AG04450 (cell line): ENCODE results near the gene SLC45A2. TPM values are rescaled to one million over a fixed set of nuclear protein-coding genes. Genes with fewer than 3 reads are reported as not detected.
A peak's percentile ranks its signal among the peaks of the same experiment; 100 is the strongest.

Experiments
- CTCF ChIA-PET: fragments of 300-600, 350-600 bp; formaldehyde crosslinking; extraction: SDS; loops from one replicate; lab custom pipeline; 2022; ENCODE audit warnings: antibody characterized with exemption, inconsistent platforms; lab: Charles Lee
- POLR2A ChIA-PET: fragments of 350-600 bp; formaldehyde crosslinking; extraction: SDS; loops from one replicate; lab custom pipeline; 2021; ENCODE audit warnings: antibody characterized with exemption, inconsistent platforms; lab: Yijun Ruan, JAX
- DNase-seq: peaks from one replicate; pipeline ENCODE4 v3.0.0-alpha.2; 2011; ENCODE audit warnings: low read depth, low spot score
- H3K27ac ChIP-seq: one replicate; pipeline ENCODE4 v1.5.1; 2012; ENCODE audit warnings: low read depth, low read length, control low read depth
- H3K27me3 ChIP-seq: one replicate; pipeline ENCODE4 v1.6.0; 2012; ENCODE audit warnings: low read length; ENCODE audit not compliant: control insufficient read depth, insufficient read depth
- H3K4me3 ChIP-seq: 2 replicates; pipeline ENCODE4 v1.5.1; 2011; ENCODE audit warnings: mild to moderate bottlenecking, low read depth, low read length, control low read depth
- H3K9me3 ChIP-seq: 2 replicates; pipeline ENCODE4 v1.5.1; 2012; ENCODE audit warnings: low read length; ENCODE audit not compliant: control insufficient read depth, insufficient read depth
- polyA plus RNA-seq: library from polyadenylated mRNA; depleted of rRNA; stranded (reverse); fragments of >200 nt; gene quantifications from 2 replicates; pipeline ENCODE4 v1.2.3, GENCODE V29; 2011
- TF ChIP-seq, protein P1 (sequence below): IDR thresholded peaks from 2 replicates; pipeline ENCODE4 v1.5.1; 2011; ENCODE audit warnings: low read depth, low read length, control low read depth, inconsistent platforms

The SLC45A2 gene
- polyA plus RNA-seq, 1 experiment, result not detected

GRCh38 chr5:33937707-33938506 is 46.6 kb downstream of the SLC45A2 start:
- CTCF ChIA-PET, result no interaction called here
- POLR2A ChIA-PET, result no interaction called here
- Histone ChIP-seq H3K27ac (no peak overlapping the region), H3K4me3 (no peak overlapping the region), H3K27me3 (peaks cover 62% of the 10 kb centered on the region), H3K9me3 (peaks cover 15% of the 10 kb centered on the region; the same call in 1 of the 2 replicates)
- TF ChIP-seq, protein P1, sequence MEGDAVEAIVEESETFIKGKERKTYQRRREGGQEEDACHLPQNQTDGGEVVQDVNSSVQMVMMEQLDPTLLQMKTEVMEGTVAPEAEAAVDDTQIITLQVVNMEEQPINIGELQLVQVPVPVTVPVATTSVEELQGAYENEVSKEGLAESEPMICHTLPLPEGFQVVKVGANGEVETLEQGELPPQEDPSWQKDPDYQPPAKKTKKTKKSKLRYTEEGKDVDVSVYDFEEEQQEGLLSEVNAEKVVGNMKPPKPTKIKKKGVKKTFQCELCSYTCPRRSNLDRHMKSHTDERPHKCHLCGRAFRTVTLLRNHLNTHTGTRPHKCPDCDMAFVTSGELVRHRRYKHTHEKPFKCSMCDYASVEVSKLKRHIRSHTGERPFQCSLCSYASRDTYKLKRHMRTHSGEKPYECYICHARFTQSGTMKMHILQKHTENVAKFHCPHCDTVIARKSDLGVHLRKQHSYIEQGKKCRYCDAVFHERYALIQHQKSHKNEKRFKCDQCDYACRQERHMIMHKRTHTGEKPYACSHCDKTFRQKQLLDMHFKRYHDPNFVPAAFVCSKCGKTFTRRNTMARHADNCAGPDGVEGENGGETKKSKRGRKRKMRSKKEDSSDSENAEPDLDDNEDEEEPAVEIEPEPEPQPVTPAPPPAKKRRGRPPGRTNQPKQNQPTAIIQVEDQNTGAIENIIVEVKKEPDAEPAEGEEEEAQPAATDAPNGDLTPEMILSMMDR, result no peak
- DNase-seq, result no peak

GRCh38 chr5:33937017-33937706 is 47.3 kb downstream of the SLC45A2 start:
- H3K4me3 ChIP-seq, result peak overlapping the region; percentile 60
- H3K9me3 ChIP-seq, result peaks cover 15% of the 10 kb centered on the region; the same call in 1 of the 2 replicates
- H3K27me3 ChIP-seq, result peaks cover 58% of the 10 kb centered on the region
- CTCF ChIA-PET, result interaction anchor here (3.0 to 5.1 kb wide), 2 partner anchors 33 to 467 kb away, joined by 21 to 47 read pairs; no protein-coding TSS in a partner anchor
- POLR2A ChIA-PET, result no interaction called here
- no peak overlapping the region for H3K27ac ChIP-seq
- DNase-seq, result no peak
- TF ChIP-seq, protein P1, result no peak

DNA sequence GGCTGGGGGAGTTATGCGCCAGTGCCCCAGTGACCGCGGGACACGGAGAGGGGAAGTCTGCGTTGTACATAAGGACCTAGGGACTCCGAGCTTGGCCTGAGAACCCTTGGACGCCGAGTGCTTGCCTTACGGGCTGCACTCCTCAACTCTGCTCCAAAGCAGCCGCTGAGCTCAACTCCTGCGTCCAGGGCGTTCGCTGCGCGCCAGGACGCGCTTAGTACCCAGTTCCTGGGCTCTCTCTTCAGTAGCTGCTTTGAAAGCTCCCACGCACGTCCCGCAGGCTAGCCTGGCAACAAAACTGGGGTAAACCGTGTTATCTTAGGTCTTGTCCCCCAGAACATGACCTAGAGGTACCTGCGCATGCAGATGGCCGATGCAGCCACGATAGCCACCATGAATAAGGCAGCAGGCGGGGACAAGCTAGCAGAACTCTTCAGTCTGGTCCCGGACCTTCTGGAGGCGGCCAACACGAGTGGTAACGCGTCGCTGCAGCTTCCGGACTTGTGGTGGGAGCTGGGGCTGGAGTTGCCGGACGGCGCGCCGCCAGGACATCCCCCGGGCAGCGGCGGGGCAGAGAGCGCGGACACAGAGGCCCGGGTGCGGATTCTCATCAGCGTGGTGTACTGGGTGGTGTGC is 48.0 kb downstream of the SLC45A2 start, which contains the start of gene RXFP3:
RXFP3 (plus strand) TSS at position 6 of the 636 bp plus-strand sequence; CDS start at position 361, 355 bp downstream.
- no peak for DNase-seq
- ChIA-PET POLR2A (no interaction called here), CTCF (interaction anchor here (2.4 to 5.1 kb wide), 3 partner anchors 33 to 467 kb away, joined by 16 to 47 read pairs (median 21); no protein-coding TSS in a partner anchor)
- Histone ChIP-seq H3K9me3 (peaks cover 15% of the 10 kb centered on the region; the same call in 1 of the 2 replicates), H3K27ac (no peak within 1 kb of the TSS), H3K27me3 (peaks cover 53% of the 10 kb centered on the region), H3K4me3 (peak within 1 kb of the TSS; percentile 60)
- TF ChIP-seq, protein P1, result no peak

DNA sequence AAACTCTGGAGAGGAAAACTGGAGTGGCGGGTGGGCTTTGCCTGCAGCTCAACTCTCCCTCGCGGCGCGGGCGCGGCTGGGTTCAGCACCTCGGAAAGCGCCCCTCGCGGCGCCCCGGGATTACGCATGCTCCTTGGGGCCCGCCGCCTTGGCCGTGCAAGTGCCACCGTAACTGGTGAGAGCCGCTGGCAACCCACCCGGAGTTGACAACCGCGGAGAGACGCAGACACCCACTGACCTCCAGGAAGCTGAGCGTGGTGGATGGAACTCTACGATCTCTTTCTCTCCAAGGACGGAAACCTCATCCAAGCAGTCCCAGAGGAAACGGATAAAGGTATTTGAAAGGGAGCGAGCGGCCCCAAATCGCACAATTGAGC is 48.5 kb downstream of the SLC45A2 start:
- Histone ChIP-seq H3K9me3 (peaks cover 15% of the 10 kb centered on the region; the same call in 1 of the 2 replicates), H3K27me3 (peaks cover 49% of the 10 kb centered on the region), H3K4me3 (peak overlapping the region; percentile 60), H3K27ac (no peak overlapping the region)
- POLR2A ChIA-PET, result no interaction called here
- CTCF ChIA-PET, result interaction anchor here (0.7 to 5.1 kb wide), 14 partner anchors 9 to 466 kb away, joined by 3 to 47 read pairs (median 10); partner anchors contain the start of gene ADAMTS12
- peak; percentile 7 for DNase-seq
- TF ChIP-seq, protein P1, result no peak
